ENCODE measurements around the gene VRK2.
"Not testable (repeated sequence)": the region's sequence is repeated elsewhere in the genome, so short reads cannot be mapped to it uniquely, and the experiment has no call there.

The VRK2 gene

GRCh38 chr2:58107803-58108710, 61.5 kb downstream of the VRK2 start:
- no peak for DNase-seq (ENCODE audit: low read depth in 2 of 2)

- no peak for DNase-seq (ENCODE audit: low read depth in 2 of 2)
Measured at GRCh38 chr2:58109481-58109880, 62.9 kb downstream of the VRK2 start.

- no peak for DNase-seq (ENCODE audit: low read depth in 2 of 2)
Measured at GRCh38 chr2:58110765-58111164, 64.2 kb downstream of the VRK2 start.

- DNase-seq (ENCODE audit: low read depth in 2 of 2), result not testable (repeated sequence)
Measured at GRCh38 chr2:58113563-58113962, 67.0 kb downstream of the VRK2 start.

GRCh38 chr2:58120626-58121229, 74.1 kb downstream of the VRK2 start:
- no peak for DNase-seq (ENCODE audit: low read depth in 2 of 2)

- no peak for DNase-seq (ENCODE audit: low read depth in 2 of 2)
Measured at GRCh38 chr2:58122040-58122439, 75.4 kb downstream of the VRK2 start.

GRCh38 chr2:58122540-58122939, 75.9 kb downstream of the VRK2 start:
- DNase-seq (ENCODE audit: low read depth in 2 of 2), result no peak

GRCh38 chr2:58127111-58127510, 80.5 kb downstream of the VRK2 start:
- no peak for DNase-seq (ENCODE audit: low read depth in 2 of 2)

- DNase-seq (ENCODE audit: low read depth in 2 of 2), result no peak
Measured at GRCh38 chr2:58130238-58130637, 83.6 kb downstream of the VRK2 start.

- DNase-seq (ENCODE audit: low read depth in 2 of 2), result no peak
Measured at GRCh38 chr2:58131191-58132011, 84.8 kb downstream of the VRK2 start.

GRCh38 chr2:58133395-58133794, 86.8 kb downstream of the VRK2 start:
- no peak for DNase-seq (ENCODE audit: low read depth in 2 of 2)

GRCh38 chr2:58135861-58136260, 89.3 kb downstream of the VRK2 start:
- no peak for DNase-seq (ENCODE audit: low read depth in 2 of 2)

GRCh38 chr2:58137221-58137620, 90.6 kb downstream of the VRK2 start:
- DNase-seq (ENCODE audit: low read depth in 2 of 2), result no peak

GRCh38 chr2:58137856-58138255, 91.2 kb downstream of the VRK2 start:
- DNase-seq (ENCODE audit: low read depth in 2 of 2), result no peak

GRCh38 chr2:58138396-58139030, 91.9 kb downstream of the VRK2 start:
- no peak for DNase-seq (ENCODE audit: low read depth in 2 of 2)

- no peak for DNase-seq (ENCODE audit: low read depth in 2 of 2)
Measured at GRCh38 chr2:58140508-58141072, 94.0 kb downstream of the VRK2 start.

GRCh38 chr2:58145769-58146168, 99.2 kb downstream of the VRK2 start:
- DNase-seq (ENCODE audit: low read depth in 2 of 2), result not testable (repeated sequence)

- DNase-seq (ENCODE audit: low read depth in 2 of 2), result no peak
Measured at GRCh38 chr2:58146707-58147106, 100.1 kb downstream of the VRK2 start.

GRCh38 chr2:58155160-58155778, 108.7 kb downstream of the VRK2 start:
- DNase-seq (ENCODE audit: low read depth in 2 of 2), result no peak

- DNase-seq (ENCODE audit: low read depth in 2 of 2), result no peak
Measured at GRCh38 chr2:58156780-58157179, 110.2 kb downstream of the VRK2 start.

- no peak for DNase-seq (ENCODE audit: low read depth in 2 of 2)
Measured at GRCh38 chr2:58157754-58158153, 111.1 kb downstream of the VRK2 start.
